SK-N-SH (cell line): ENCODE data around the gene CEP57L1.
"Not testable (repeated sequence)": the region's sequence is repeated elsewhere in the genome, so short reads cannot be mapped to it uniquely, and the experiment has no call there.

ENCODE experiments used
- CTCF ChIP-seq: fragments of 200-600 bp; sonication (generic); IDR thresholded peaks from 2 replicates; pipeline ENCODE4 v1.6.1; 2017; ENCODE audit warnings: antibody characterized with exemption, mild to moderate bottlenecking, moderate library complexity
- MXI1 ChIP-seq: IDR thresholded peaks from 2 replicates; pipeline ENCODE4 v1.6.1; 2012; ENCODE audit warnings: mild to moderate bottlenecking, low read depth, low read length, improper control_type of control experiment
- POLR2AphosphoS5 ChIP-seq: IDR thresholded peaks from 2 replicates; pipeline ENCODE4 v1.6.1; 2012; ENCODE audit warnings: low read depth, low read length
- RCOR1 ChIP-seq: fragments of 150-350 bp; IDR thresholded peaks from 2 replicates; pipeline ENCODE4 v1.6.1; 2017; ENCODE audit warnings: antibody characterized with exemption, low read length
- TF ChIP-seq, protein P1 (sequence below): IDR thresholded peaks from 2 replicates; pipeline ENCODE4 v1.4.0; 2012; ENCODE audit warnings: low read depth

DNA sequence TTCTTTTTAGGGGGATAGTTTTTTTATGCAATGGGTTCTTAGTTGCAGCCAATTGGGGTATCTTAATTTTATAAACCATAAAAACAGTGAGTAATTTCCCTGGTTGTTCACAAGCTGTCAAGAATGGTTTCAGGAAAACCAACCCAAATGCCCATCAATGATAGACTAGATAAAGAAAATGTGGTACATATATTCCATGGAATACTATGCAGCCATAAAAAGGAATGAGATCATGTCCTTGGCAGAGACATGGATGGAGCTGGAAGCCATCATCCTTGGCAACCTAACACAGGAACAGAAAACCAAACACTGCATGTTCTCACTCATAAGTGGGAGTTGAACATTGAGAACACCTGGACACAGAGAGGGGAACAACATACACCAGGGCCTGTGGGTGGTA lies 46.8 kb downstream of the CEP57L1 start:
- TF ChIP-seq POLR2AphosphoS5, CTCF, RCOR1, MXI1: not testable (repeated sequence)
- TF ChIP-seq, protein P1, sequence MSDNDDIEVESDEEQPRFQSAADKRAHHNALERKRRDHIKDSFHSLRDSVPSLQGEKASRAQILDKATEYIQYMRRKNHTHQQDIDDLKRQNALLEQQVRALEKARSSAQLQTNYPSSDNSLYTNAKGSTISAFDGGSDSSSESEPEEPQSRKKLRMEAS = not testable (repeated sequence)
